Breast epithelium (tissue), 3 donors: ENCODE measurements around the gene KIAA0040.

Experiments used
- CTCF ChIP-seq, 3 donors: fragments of 450-650 bp; IDR thresholded peaks; one replicate each; pipeline ENCODE4 v1.5.1; 2016 to 2017; ENCODE audit warnings: antibody characterized with exemption in 3 of 3, mild to moderate bottlenecking in 3 of 3, moderate library complexity in 3 of 3
- POLR2A ChIP-seq: fragments of 450-650 bp; IDR thresholded peaks from one replicate; pipeline ENCODE4 v1.6.1; 2016; ENCODE audit warnings: antibody characterized with exemption, mild to moderate bottlenecking, moderate library complexity
- POLR2AphosphoS5 ChIP-seq, 3 donors: sonication (generic); formaldehyde crosslinking; IDR thresholded peaks; one replicate each; pipeline ENCODE4 v1.6.1; 2017; ENCODE audit warnings: antibody characterized with exemption in 3 of 3

GRCh38 chr1:175171036-175171913, 21.3 kb downstream of the KIAA0040 start:
- TF ChIP-seq CTCF (IDR thresholded peaks at IDR 0.05) (no peak), POLR2A (no peak), POLR2AphosphoS5 (IDR thresholded peaks at IDR 0.05) (no peak)
